ENCODE results near the gene BYSL. TPM values are rescaled to one million over a fixed set of nuclear protein-coding genes. Genes with fewer than 3 reads are reported as not detected.
A peak's percentile ranks its signal among the peaks of the same experiment; 100 is the strongest.

The BYSL gene
- total and polyA plus RNA-seq, 9 of the 15 experiments (the other 6 are each of a cell fraction or from before 2014, with no cell fraction given): 22.2 to 92.3 (median 53.4) TPM

DNA sequence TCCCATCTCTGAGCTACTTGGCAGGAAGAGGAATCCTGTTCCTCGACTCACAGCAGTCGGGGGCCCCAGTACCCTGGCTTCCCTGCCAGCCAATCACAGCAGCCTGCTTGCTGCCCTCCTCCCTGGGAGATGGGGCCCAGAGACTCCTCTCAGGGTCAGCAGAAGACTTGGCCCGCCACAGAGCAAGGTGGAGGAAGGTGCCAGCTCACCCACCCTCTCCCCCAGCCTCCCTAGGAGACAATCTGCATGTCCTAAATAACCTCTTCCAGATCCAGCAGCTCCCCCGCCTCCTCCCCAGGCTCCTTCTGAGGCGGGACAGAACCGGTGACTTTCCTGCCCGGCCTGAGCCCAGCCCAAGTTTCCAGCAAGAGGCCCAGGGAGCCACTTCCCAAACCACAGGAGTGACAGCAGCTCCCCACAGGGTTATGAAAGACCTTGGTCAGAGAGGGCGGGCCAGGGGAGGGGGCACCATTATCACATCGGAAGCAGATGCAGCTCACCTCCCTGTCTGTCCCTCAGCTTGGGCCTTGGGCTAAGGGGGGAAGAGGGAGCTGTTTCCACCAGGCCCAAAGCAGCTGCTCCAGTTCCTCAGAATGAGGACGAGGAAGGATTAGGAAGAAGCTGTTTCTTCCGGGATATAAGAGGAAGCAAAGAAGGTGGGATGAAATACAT is 18.0 kb downstream of the BYSL start (continued):
- TF ChIP-seq, protein P1, sequence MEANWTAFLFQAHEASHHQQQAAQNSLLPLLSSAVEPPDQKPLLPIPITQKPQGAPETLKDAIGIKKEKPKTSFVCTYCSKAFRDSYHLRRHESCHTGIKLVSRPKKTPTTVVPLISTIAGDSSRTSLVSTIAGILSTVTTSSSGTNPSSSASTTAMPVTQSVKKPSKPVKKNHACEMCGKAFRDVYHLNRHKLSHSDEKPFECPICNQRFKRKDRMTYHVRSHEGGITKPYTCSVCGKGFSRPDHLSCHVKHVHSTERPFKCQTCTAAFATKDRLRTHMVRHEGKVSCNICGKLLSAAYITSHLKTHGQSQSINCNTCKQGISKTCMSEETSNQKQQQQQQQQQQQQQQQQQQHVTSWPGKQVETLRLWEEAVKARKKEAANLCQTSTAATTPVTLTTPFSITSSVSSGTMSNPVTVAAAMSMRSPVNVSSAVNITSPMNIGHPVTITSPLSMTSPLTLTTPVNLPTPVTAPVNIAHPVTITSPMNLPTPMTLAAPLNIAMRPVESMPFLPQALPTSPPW (CRISPR knock-in tag; IDR thresholded peaks at IDR 0.05): peak; percentile 95
- TF ChIP-seq CTBP1 (IDR thresholded peaks at IDR 0.05; ENCODE audit: borderline replicate concordance): peak; percentile 93
- 0 out of 2 replicates have a peak, but pooled peaks have one; percentile 20 for TF ChIP-seq EGR1 (conservative IDR thresholded peaks at IDR 0.05)
- TF ChIP-seq CBFA2T2 (conservative IDR thresholded peaks at IDR 0.05): peak; percentile 74
- TF ChIP-seq, protein P2, sequence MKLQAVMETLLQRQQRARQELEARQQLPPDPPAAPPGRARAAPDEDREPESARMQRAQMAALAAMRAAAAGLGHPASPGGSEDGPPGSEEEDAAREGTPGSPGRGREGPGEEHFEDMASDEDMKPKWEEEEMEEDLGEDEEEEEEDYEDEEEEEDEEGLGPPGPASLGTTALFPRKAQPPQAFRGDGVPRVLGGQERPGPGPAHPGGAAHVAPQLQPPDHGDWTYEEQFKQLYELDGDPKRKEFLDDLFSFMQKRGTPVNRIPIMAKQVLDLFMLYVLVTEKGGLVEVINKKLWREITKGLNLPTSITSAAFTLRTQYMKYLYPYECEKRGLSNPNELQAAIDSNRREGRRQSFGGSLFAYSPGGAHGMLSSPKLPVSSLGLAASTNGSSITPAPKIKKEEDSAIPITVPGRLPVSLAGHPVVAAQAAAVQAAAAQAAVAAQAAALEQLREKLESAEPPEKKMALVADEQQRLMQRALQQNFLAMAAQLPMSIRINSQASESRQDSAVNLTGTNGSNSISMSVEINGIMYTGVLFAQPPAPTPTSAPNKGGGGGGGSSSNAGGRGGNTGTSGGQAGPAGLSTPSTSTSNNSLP (IDR thresholded peaks at IDR 0.05; ENCODE audit: borderline replicate concordance, low read depth, low read length): no peak
- no peak for TF ChIP-seq ZNF165 (CRISPR knock-in tag; IDR thresholded peaks at IDR 0.05; ENCODE audit: borderline replicate concordance)
- no peak for TF ChIP-seq RBM22 (IDR thresholded peaks at IDR 0.05; ENCODE audit: low read depth, low read length, poor library complexity, severe bottlenecking)
- TF ChIP-seq ZNF668 (CRISPR knock-in tag; IDR thresholded peaks at IDR 0.05): no peak
- TF ChIP-seq CXXC5 (CRISPR knock-in tag; IDR thresholded peaks at IDR 0.05): peak; percentile 13
- TF ChIP-seq HSF4 (CRISPR knock-in tag; IDR thresholded peaks at IDR 0.05; ENCODE audit: borderline replicate concordance): no peak; the same call in 1 of the 2 replicates
- TF ChIP-seq, protein P3, sequence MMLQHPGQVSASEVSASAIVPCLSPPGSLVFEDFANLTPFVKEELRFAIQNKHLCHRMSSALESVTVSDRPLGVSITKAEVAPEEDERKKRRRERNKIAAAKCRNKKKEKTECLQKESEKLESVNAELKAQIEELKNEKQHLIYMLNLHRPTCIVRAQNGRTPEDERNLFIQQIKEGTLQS (IDR thresholded peaks at IDR 0.05): peak; percentile 73; the same call in 1 of the 2 replicates
- TF ChIP-seq, protein P3 (CRISPR knock-in tag; conservative IDR thresholded peaks at IDR 0.05): no peak
- TF ChIP-seq ELF4 (CRISPR knock-in tag; IDR thresholded peaks at IDR 0.05): peak; percentile 9; the same call in 1 of the 2 replicates
- no peak for TF ChIP-seq BDP1 (IDR thresholded peaks at IDR 0.05; ENCODE audit: insufficient read depth, insufficient read length)
- TF ChIP-seq TEAD1 (CRISPR knock-in tag; IDR thresholded peaks at IDR 0.05): 0 out of 4 replicates have a peak, but pooled peaks of 1 of the 2 experiments have one; percentile 21
- no peak for TF ChIP-seq FUS (optimal IDR thresholded peaks at IDR 0.05; ENCODE audit: low read depth, low read length)
- no peak for TF ChIP-seq ZNF41 (CRISPR knock-in tag; conservative IDR thresholded peaks at IDR 0.05)
- TF ChIP-seq, protein P4, sequence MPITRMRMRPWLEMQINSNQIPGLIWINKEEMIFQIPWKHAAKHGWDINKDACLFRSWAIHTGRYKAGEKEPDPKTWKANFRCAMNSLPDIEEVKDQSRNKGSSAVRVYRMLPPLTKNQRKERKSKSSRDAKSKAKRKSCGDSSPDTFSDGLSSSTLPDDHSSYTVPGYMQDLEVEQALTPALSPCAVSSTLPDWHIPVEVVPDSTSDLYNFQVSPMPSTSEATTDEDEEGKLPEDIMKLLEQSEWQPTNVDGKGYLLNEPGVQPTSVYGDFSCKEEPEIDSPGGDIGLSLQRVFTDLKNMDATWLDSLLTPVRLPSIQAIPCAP (CRISPR knock-in tag; IDR thresholded peaks at IDR 0.05; ENCODE audit: borderline replicate concordance): no peak
- no peak for TF ChIP-seq HNRNPUL1 (IDR thresholded peaks at IDR 0.05; ENCODE audit: low read length)
- TF ChIP-seq MXI1 (IDR thresholded peaks at IDR 0.05; ENCODE audit: low read depth, low read length): no peak
- no peak for TF ChIP-seq FOXJ2 (tag; IDR thresholded peaks at IDR 0.05)
- TF ChIP-seq, protein P5, sequence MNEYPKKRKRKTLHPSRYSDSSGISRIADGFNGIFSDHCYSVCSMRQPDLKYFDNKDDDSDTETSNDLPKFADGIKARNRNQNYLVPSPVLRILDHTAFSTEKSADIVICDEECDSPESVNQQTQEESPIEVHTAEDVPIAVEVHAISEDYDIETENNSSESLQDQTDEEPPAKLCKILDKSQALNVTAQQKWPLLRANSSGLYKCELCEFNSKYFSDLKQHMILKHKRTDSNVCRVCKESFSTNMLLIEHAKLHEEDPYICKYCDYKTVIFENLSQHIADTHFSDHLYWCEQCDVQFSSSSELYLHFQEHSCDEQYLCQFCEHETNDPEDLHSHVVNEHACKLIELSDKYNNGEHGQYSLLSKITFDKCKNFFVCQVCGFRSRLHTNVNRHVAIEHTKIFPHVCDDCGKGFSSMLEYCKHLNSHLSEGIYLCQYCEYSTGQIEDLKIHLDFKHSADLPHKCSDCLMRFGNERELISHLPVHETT (CRISPR knock-in tag; conservative IDR thresholded peaks at IDR 0.05 in 1 of 2, IDR thresholded peaks at IDR 0.05 in 1 of 2): peak in 1 of 2 experiments; percentile 63; a peak in 2 of 4 replicates
